HG03103 (cell line): ENCODE results near the gene HTR2A.
"Not testable (repeated sequence)": the region's sequence is repeated elsewhere in the genome, so short reads cannot be mapped to it uniquely, and the experiment has no call there.

Experiments
- ATAC-seq: cut with Tn5 transposase; IDR thresholded peaks from one replicate; pipeline ENCODE4 v1.9.1; 2021; ENCODE audit warnings: low read depth; ENCODE audit not compliant: unreplicated experiment

The HTR2A gene

GRCh38 chr13:46817095-46817494 is 79.8 kb downstream of the HTR2A start:
- ATAC-seq = no peak

- ATAC-seq = no peak
Measured at GRCh38 chr13:46816371-46816770, 80.5 kb downstream of the HTR2A start.

GRCh38 chr13:46812301-46812797 is 84.5 kb downstream of the HTR2A start:
- no peak for ATAC-seq

GRCh38 chr13:46810440-46810839 is 86.4 kb downstream of the HTR2A start:
- no peak for ATAC-seq

GRCh38 chr13:46804921-46805320 is 91.9 kb downstream of the HTR2A start:
- not testable (repeated sequence) for ATAC-seq

GRCh38 chr13:46804391-46804815 is 92.5 kb downstream of the HTR2A start:
- ATAC-seq = no peak

GRCh38 chr13:46803586-46803985 is 93.3 kb downstream of the HTR2A start:
- ATAC-seq = no peak

GRCh38 chr13:46801858-46802257 is 95.0 kb downstream of the HTR2A start:
- ATAC-seq = no peak

- no peak for ATAC-seq
Measured at GRCh38 chr13:46799139-46799538, 97.7 kb downstream of the HTR2A start.

- ATAC-seq = no peak
Measured at GRCh38 chr13:46797501-46798237, 99.2 kb downstream of the HTR2A start.

- peak; percentile 91 for ATAC-seq
Measured at GRCh38 chr13:46796515-46797474, 100.1 kb downstream of the HTR2A start, which contains the start of gene ESD. ESD (minus strand) TSS chr13:46797161; CDS start chr13:46791413, 5,748 bp downstream.

- ATAC-seq = no peak
Measured at GRCh38 chr13:46796129-46796514, 100.7 kb downstream of the HTR2A start.

- ATAC-seq = no peak
Measured at GRCh38 chr13:46795321-46795720, 101.5 kb downstream of the HTR2A start.

- ATAC-seq = no peak
Measured at GRCh38 chr13:46783504-46783903, 113.3 kb downstream of the HTR2A start.

- ATAC-seq = no peak
Measured at GRCh38 chr13:46782691-46783090, 114.2 kb downstream of the HTR2A start.

GRCh38 chr13:46782066-46782465 is 114.8 kb downstream of the HTR2A start:
- ATAC-seq = no peak
